ENCODE results near the gene HMG20B. TPM values are rescaled to one million over a fixed set of nuclear protein-coding genes. Genes with fewer than 3 reads are reported as not detected.

HMG20B gene
- total RNA-seq, 1 experiment from 2014 or later = 186 TPM

DNA sequence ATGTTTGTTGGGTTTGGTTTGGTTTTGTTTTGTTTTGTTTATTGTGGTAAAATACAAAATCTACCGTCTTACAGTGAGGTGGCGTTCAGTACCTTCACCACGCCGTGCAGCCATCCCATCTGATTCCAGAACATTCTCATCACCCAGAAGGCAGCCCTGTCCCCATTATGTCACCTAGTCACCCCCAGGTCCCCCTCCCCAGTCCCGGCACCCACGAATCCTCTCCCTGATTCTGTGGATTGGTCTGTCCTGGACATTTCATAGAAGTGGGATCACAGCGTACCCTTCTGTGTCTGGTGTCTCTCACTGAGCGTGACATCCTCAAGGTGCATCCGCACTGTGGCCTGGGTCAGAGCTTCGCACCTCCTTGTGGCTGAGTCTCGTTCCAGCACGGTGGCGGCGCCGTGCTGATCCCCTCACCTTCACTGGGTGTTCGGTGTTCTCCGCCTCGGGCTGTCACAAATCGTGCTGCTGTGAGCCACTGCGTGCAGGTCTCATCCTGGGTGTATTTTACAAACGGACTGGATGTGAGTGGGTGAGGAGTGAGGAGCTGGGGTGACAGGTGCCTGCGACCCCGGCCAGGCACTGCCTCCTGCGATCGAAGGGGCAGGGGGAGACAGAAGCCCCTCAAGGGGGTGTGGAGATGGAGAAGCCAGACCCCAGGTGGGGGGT lies 34.4 kb upstream of the HMG20B start:
- POLR2A ChIA-PET = interaction anchor here (0.8 kb wide), 1 partner anchor 38 kb away, joined by 3 read pairs; no protein-coding TSS in a partner anchor
- no peaks in the 10 kb centered on the region for H4K20me1 ChIP-seq (ENCODE audit: insufficient read depth)
- no TSS peak for BruUV-seq (replicated peaks)
- intact Hi-C loops (cut with micrococcal nuclease) = no loop called here
- no peak overlapping the region for H3K4me3 ChIP-seq (replicated peaks in 1 of 2; ENCODE audit: low read depth in 1 of 2, low read length in 2 of 2)
- CTCF ChIA-PET = no interaction called here
- H3K4me2 ChIP-seq (ENCODE audit: low read length) = peak overlapping the region; percentile 28
- H3K4me1 ChIP-seq (ENCODE audit: control insufficient read depth in 1 of 2, insufficient read depth in 2 of 2, low read length in 2 of 2) = peaks cover 3 to 22% of the 10 kb centered on the region in 2 experiments; a peak in 3 of 4 replicates
- H3K27me3 ChIP-seq (ENCODE audit: insufficient read depth, low read length) = no peaks in the 10 kb centered on the region
- H3K9ac ChIP-seq (ENCODE audit: low read length) = no peak overlapping the region
- ATAC-seq = peak; percentile 37
- TF ChIP-seq, protein P1, sequence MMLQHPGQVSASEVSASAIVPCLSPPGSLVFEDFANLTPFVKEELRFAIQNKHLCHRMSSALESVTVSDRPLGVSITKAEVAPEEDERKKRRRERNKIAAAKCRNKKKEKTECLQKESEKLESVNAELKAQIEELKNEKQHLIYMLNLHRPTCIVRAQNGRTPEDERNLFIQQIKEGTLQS (IDR thresholded peaks at IDR 0.05) = no peak
- TF ChIP-seq, protein P2, sequence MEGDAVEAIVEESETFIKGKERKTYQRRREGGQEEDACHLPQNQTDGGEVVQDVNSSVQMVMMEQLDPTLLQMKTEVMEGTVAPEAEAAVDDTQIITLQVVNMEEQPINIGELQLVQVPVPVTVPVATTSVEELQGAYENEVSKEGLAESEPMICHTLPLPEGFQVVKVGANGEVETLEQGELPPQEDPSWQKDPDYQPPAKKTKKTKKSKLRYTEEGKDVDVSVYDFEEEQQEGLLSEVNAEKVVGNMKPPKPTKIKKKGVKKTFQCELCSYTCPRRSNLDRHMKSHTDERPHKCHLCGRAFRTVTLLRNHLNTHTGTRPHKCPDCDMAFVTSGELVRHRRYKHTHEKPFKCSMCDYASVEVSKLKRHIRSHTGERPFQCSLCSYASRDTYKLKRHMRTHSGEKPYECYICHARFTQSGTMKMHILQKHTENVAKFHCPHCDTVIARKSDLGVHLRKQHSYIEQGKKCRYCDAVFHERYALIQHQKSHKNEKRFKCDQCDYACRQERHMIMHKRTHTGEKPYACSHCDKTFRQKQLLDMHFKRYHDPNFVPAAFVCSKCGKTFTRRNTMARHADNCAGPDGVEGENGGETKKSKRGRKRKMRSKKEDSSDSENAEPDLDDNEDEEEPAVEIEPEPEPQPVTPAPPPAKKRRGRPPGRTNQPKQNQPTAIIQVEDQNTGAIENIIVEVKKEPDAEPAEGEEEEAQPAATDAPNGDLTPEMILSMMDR (IDR thresholded peaks at IDR 0.05 in 2 of 3, conservative IDR thresholded peaks at IDR 0.05 in 1 of 3; ENCODE audit: borderline replicate concordance in 1 of 3, insufficient read depth in 1 of 3, low read depth in 2 of 3, low read length in 2 of 3) = peak in 1 of 3 experiments; percentile 17; a peak in 1 of 6 replicates
- no peak for TF ChIP-seq EZH2phosphoT487 (IDR thresholded peaks at IDR 0.05; ENCODE audit: borderline replicate concordance)
- peak; percentile 30 for TF ChIP-seq POLR2A (IDR thresholded peaks at IDR 0.05; ENCODE audit: borderline replicate concordance, extremely low read depth, insufficient read depth, insufficient read length)
- TF ChIP-seq JUND (IDR thresholded peaks at IDR 0.05) = 0 out of 2 replicates have a peak, but pooled peaks have one; percentile 7
- peak; percentile 14; the same call in 1 of the 2 replicates for TF ChIP-seq POLR2AphosphoS5 (IDR thresholded peaks at IDR 0.05; ENCODE audit: low read depth, low read length)
- H2AFZ ChIP-seq (ENCODE audit: low read depth, low read length, poor library complexity, severe bottlenecking) = no peak overlapping the region
- DNase-seq (ENCODE audit: low read depth, low spot score) = no peak
- no peaks in the 10 kb centered on the region for H3K79me2 ChIP-seq (ENCODE audit: insufficient read depth, low read length)
- H3K36me3 ChIP-seq (ENCODE audit: control insufficient read depth in 1 of 2, insufficient read depth in 2 of 2, low read length in 2 of 2) = peaks cover 2 to 10% of the 10 kb centered on the region in 2 experiments; a peak in 2 of 4 replicates
- peak overlapping the region; percentile 34 for H3K27ac ChIP-seq (ENCODE audit: low read depth, low read length)
- H3K9me2 ChIP-seq (ENCODE audit: insufficient read depth) = no peaks in the 10 kb centered on the region
- RAD21 ChIA-PET (ENCODE audit: low non-redundant PET in 1 of 2, low total read pairs in 2 of 2, uncharacterized antibody in 2 of 2, unreplicated experiment in 2 of 2) = no interaction called here
- no peaks in the 10 kb centered on the region for H3K9me3 ChIP-seq (ENCODE audit: control insufficient read depth in 1 of 2, insufficient read depth in 1 of 2, low read depth in 1 of 2, low read length in 2 of 2)

All from HCT116 (cell line).